ENCODE measurements around the gene PTH1R. TPM values are rescaled to one million over a fixed set of nuclear protein-coding genes. Genes with fewer than 3 reads are reported as not detected.
A peak's percentile ranks its signal among the peaks of the same experiment; 100 is the strongest.

PTH1R gene
- total RNA-seq, result 24.6 TPM

GRCh38 chr3:46877406-46878125 lies at the start of gene PTH1R:
TSS of gene PTH1R (plus strand) at chr3:46877721. CDS start at chr3:46883560, 5,839 bp downstream.
- no peak for DNase-seq (ENCODE audit: low spot score)

GRCh38 chr3:46829699-46830208 lies 47.8 kb upstream of the PTH1R start:
- ATAC-seq, result no peak
- DNase-seq (ENCODE audit: low spot score), result no peak

More at GRCh38 chr3:46877406-46878125, at the start of gene PTH1R:
- ATAC-seq, result no peak

GRCh38 chr3:46830801-46831200 lies 46.7 kb upstream of the PTH1R start:
- ATAC-seq (no peak), DNase-seq (ENCODE audit: low spot score) (no peak)

DNA sequence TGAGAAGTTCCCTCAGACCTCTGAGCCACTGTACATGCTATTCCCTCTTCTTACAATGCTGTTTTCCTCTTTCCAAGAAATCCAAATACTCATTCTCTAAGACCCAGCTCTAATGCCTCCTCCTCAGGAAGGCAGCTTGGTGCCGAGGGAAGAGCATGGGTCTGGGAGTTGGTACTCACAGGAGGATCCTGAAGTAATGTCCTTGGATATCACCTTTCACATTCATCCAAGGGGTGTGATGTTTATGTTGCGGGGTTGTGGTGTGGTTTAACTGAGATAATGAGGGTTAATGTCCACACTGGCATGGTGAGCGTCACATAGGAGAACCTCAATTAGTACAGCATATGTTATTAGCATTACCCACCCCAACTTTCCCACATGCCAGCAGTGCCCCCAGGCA lies 46.2 kb upstream of the PTH1R start:
- ATAC-seq (no peak), DNase-seq (ENCODE audit: low spot score) (no peak)

DNA sequence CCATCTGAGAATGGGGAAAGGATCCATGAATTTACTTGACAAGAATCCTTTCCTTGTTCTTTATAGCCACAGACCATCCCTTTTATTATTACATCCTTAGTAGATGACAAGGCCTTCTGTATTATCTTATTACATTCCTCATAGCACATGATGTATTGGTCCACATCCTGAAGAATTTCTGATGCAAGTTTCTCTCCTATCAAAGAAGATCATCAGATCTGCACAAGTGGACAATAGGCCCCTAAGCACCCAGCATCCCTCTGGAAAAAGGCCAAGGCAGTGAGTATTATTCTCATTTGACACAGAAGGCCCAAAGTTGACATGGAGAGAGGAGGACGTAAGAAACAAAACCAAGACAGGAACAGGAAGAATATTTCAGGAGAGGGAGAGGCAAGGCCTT lies 45.7 kb upstream of the PTH1R start:
- ATAC-seq (no peak), DNase-seq (ENCODE audit: low spot score) (no peak)

DNA sequence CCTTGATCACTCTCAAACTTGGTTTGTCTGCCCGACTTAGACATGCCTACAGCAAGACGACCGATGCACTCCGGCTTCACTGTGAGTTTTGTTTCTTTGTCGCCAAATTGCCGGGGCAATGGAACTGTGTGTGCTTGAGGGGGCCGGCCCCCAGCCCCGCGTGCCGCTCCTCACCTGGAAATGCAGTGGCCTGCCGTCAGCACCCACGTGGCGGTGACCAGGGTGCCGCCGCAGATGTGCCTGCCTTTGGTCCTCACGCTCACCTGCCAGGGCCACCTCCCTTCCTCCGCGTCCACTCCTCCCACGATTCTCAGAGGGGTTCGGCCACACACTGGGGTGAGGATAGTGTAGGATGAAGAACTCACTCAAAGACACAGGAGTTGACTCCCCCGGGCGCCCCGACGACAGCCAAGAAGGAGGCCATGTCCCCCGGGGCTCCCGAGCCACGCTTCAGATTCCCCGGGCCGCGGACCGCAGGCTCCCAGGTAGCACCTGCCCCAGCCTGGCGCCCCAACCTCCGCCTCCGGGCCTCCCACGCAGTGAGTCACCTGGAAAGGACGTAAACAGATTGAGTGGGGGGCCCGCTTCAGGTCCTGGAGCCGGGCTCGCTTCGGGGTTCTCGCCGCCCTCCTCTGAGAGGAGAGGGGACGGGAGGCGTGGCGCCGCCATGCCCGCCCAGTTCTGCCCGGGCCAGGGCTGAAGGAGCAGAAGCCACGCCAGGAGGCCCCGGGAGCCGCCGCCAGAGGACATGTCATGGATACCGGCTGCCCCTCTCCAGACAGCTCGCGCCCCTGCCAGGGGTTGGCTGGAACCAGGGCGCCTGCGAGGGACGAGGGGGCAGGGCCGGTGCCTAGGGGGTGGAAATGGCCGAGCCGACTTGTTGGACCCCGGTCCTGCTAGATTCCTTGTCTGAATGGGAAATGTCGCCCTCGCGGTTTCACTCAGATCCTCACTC lies 43.9 kb upstream of the PTH1R start:
- DNase-seq (ENCODE audit: low spot score) (no peak), ATAC-seq (no peak)

DNA sequence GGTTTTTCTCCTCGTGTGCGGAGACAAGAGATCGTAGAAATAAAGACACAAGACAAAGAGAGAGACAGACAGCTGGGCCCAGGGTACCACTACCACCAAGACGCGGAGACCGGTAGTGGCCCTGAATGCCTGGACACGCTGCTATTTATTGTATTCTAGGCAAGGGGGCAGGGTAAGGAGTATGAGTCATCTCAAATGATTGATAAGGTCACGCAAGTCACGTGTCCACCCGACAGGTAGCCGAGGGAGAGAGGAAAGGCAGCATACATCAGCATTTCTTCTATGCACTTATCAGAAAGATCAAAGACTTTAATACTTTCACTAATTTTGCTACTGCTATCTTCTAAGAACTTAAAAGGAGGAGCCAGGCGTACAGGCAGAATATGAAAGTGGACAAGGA lies 42.5 kb upstream of the PTH1R start:
- no peak for ATAC-seq
- DNase-seq (ENCODE audit: low spot score), result no peak

DNA sequence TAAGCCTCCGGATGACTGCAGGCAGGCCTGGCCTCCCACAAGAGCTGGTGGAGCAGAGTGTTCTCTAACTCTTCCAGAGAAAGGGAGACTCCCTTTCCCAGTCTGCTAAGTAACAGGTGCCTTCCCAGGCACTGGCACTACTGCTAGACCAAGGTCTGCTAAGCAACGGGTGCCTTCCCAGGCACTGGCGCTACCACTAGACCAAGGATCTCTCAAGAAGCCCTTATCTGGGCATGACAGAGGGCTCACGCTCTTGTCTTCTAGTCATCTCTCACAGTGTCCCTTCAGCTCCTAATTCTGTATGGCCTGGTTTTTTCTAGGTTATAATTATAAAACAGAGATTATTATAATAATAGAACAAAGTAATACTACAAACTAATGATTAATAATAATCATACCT lies 42.0 kb upstream of the PTH1R start:
- no peak for DNase-seq (ENCODE audit: low spot score)
- ATAC-seq, result no peak

DNA sequence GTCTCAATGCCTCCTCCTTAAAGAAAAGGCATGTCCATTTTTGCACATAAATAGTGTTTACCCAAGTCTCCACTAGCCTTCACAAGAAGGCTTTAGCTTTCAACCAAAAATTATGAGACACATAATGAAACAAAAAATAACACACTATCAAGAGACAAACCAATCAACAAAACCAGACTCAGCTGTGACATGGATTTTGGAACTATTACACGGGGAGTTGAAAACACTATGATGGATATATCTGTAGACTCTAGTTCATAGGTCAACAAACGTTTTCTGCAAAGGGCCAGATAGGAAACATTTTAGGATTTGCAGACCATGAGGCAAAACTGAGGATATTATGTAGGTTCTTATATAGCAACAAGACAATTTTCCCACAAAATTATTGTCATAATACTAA lies 39.2 kb upstream of the PTH1R start:
- ATAC-seq (no peak), DNase-seq (ENCODE audit: low spot score) (no peak)

- ATAC-seq (no peak), DNase-seq (ENCODE audit: low spot score) (no peak)
Observed at GRCh38 chr3:46840491-46840890, 37.0 kb upstream of the PTH1R start.

DNA sequence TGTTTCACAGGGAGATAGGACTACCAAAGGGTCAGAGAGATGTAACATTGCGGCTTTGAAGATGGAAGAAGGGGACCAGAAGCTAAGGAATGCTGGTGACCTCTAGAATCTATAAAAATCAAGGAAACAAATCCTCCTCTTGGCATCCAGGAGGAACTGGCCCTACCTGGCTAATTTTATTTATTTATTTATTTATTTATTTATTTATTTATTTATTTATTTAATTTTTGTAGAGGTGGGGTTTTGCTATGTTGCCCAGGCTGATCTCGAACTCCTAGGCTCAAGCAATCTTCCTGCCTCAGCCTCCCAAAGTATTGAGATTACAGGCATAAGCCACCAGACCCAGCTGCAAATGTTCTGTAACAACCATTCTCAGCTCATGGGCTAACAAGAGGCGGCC lies 34.0 kb upstream of the PTH1R start:
- ATAC-seq, result no peak
- DNase-seq (ENCODE audit: low spot score), result no peak

GRCh38 chr3:46844397-46844796 lies 33.1 kb upstream of the PTH1R start:
- no peak for ATAC-seq
- DNase-seq (ENCODE audit: low spot score), result no peak

DNA sequence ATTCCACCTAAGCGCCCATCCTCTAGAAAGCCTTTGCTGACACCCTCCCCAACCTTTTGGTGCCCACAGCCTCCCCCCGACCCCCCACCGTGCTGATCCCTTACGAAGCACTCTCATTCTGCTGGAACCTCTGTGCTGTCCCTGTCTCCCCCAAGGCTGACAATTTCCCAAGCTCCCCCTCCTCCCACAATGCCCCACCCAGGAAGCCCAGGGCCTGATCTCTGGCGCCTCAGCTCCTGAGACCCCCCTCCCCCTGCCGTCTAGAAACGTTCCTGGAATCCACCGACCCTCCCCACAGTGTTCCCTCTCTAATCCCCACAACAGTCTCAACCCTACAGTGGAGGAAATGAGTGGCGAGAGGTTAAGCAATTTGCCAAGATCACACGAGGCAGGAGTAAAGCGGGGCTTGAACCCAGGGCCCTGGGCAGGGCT lies 32.6 kb upstream of the PTH1R start:
- DNase-seq (ENCODE audit: low spot score), result no peak
- no peak for ATAC-seq

GRCh38 chr3:46845397-46845859 lies 32.1 kb upstream of the PTH1R start:
- no peak for DNase-seq (ENCODE audit: low spot score)
- ATAC-seq, result peak; percentile 77

DNA sequence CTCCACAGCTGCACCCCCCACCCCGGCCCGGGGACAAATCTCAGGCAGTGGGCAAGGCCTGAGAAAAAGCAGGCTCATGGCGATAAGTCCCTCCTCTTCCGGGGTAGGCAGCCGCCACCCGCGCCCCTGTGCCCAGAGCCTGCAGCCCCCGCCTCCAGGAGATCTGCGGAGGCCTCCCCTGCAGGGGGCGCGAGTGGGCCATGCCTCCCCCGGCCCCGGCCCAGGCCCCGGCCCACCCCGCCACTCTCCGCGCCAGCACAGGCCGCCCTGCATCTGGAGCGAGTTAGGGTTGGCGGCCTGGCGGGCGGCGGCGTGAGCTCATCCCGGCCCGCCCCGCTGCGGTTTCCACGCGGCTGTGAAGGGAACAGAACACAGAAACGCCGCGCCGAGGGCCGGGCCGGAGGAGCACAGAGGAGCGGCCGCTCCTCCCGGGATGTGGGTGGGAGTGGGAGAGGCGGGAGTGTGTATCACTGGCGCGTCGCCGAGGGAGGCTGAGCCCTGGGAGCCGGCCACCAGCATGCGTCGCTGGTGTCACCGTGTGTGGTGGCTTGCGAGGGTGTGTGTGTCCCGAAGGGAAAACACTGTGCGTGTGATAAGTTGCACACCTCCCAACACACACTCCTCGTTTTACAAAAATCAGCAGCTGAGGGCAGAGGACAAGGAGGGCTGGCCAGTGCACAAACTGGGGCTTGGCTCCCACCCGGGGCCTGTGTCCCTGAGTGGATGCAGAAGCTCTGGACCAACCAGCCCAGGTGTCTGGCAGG lies 31.5 kb upstream of the PTH1R start:
- DNase-seq (ENCODE audit: low spot score) (peak; percentile 89), ATAC-seq (peak; percentile 87)

- ATAC-seq, result no peak
- peak; percentile 45 for DNase-seq (ENCODE audit: low spot score)
Observed at GRCh38 chr3:46846624-46847542, 30.6 kb upstream of the PTH1R start.

DNA sequence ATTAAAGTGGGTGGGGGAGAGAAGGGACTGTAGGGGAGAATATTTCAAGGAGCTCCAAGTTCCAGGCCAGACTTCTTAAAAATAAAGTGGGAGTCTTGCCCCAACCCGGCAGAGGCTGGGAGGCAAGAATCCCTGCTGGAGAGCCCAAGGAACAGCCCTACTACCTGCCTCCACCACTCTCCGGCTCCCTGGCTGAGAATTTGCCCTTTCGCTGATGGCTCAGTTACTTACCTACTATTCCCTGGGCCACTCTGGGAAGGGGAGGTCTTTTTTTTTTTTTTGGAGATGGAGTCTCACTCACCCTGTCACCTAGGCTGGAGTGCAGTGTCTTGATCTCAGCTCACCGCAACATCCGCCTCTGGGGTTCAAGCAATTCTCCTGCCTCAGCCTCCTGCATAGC lies 29.8 kb upstream of the PTH1R start:
- ATAC-seq, result no peak
- no peak for DNase-seq (ENCODE audit: low spot score)

GRCh38 chr3:46848271-46849044 lies 29.1 kb upstream of the PTH1R start:
- ATAC-seq, result no peak
- DNase-seq (ENCODE audit: low spot score), result peak; percentile 49

DNA sequence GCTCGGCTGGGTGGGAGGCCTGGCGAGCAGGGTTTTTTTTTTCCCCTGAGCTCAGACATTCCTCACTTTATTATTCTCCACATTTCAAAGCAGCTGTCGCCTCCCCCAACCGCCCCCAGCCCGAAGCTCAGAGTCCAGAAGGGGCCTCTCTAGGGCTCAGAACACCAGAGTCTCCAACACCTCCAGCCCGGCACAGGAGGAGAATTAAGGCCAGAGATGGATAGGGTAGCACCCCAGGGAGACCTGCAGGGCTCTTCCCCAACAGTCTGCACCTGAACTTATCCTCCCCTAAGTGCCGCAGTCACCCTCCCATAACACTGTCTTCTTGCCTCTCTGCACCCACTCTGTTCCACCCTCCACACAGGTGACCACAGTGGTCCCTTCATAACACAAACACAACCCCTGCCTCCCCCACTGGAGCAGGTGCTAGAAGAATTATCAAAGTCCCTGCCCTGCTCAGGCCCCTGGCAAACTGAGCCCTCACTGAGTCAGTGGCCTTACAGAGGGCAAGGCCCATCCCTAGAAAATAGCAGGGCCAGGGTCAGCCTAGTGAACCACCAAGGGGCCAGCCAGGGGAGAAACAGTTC lies 28.4 kb upstream of the PTH1R start:
- ATAC-seq (no peak), DNase-seq (ENCODE audit: low spot score) (no peak)
